PC-9 (cell line): ENCODE measurements around the gene RFX2. TPM values are rescaled to one million over a fixed set of nuclear protein-coding genes. Genes with fewer than 3 reads are reported as not detected.
A peak's percentile ranks its signal among the peaks of the same experiment; 100 is the strongest.

Source experiments
- BruUV-seq: library from RNA; stranded (reverse); fragments of 400-500 nt; replicated peaks from 2 replicates; lab custom pipeline; 2021; lab: Mats Ljungman, UMichigan
- CTCF ChIA-PET: fragments of 300-600 bp; sonication (Branson Sonifier 250); formaldehyde crosslinking; loops from one replicate; lab custom pipeline; 2022; ENCODE audit warnings: antibody characterized with exemption; lab: Charles Lee
- POLR2A ChIA-PET: fragments of 300-600 bp; sonication (Branson Sonifier 250); formaldehyde crosslinking; loops from one replicate; lab custom pipeline; 2022; ENCODE audit warnings: antibody characterized with exemption; ENCODE audit not compliant: unreplicated experiment; lab: Charles Lee
- DNase-seq, 2 experiments: peaks; one replicate each; pipeline versions ENCODE4 v3.0.0 to v3.0.0-alpha.2; 2015 to 2022; ENCODE audit warnings: mixed read lengths in 1 of 2
- H2AFZ ChIP-seq: fragments of 200-600 bp; sonication (generic); 2 replicates; pipeline ENCODE4 v1.8.1; 2017; ENCODE audit warnings: antibody characterized with exemption
- H3F3A ChIP-seq: fragments of 200-600 bp; sonication (generic); 2 replicates; pipeline ENCODE4 v1.8.1; 2017; ENCODE audit warnings: antibody characterized with exemption, mild to moderate bottlenecking, low read depth; ENCODE audit not compliant: insufficient read depth
- H3K27ac ChIP-seq: fragments of 200-600 bp; sonication (generic); 2 replicates; pipeline ENCODE4 v1.6.1; 2016; ENCODE audit warnings: mixed run types
- H3K27me3 ChIP-seq: fragments of 200-600 bp; sonication (generic); 2 replicates; pipeline ENCODE4 v1.6.1; 2016; ENCODE audit warnings: low read depth, mixed run types; ENCODE audit not compliant: insufficient read depth
- H3K36me3 ChIP-seq: fragments of 200-600 bp; sonication (generic); 2 replicates; pipeline ENCODE4 v1.6.1; 2016; ENCODE audit warnings: low read depth, mixed run types
- H3K4me1 ChIP-seq: fragments of 200-600 bp; sonication (generic); replicated peaks from 2 replicates; pipeline ENCODE4 v1.6.1; 2016; ENCODE audit warnings: mixed run types; ENCODE audit not compliant: insufficient read depth
- H3K4me2 ChIP-seq: fragments of 200-600 bp; sonication (generic); 2 replicates; pipeline ENCODE4 v1.6.1; 2017; ENCODE audit warnings: mixed run types
- H3K4me3 ChIP-seq: fragments of 200-600 bp; sonication (generic); 2 replicates; pipeline ENCODE4 v1.6.1; 2016; ENCODE audit warnings: mixed run types
- H3K79me2 ChIP-seq: fragments of 200-600 bp; sonication (generic); 2 replicates; pipeline ENCODE4 v1.6.1; 2017; ENCODE audit warnings: low read depth, mixed run types
- H3K9me2 ChIP-seq: fragments of 200-600 bp; sonication (generic); 2 replicates; pipeline ENCODE4 v1.8.1; 2017; ENCODE audit warnings: mild to moderate bottlenecking; ENCODE audit not compliant: insufficient read depth
- H3K9me3 ChIP-seq: fragments of 200-600 bp; sonication (generic); 2 replicates; pipeline ENCODE4 v1.8.1; 2016; ENCODE audit warnings: low read depth; ENCODE audit not compliant: insufficient read depth
- H4K20me1 ChIP-seq: fragments of 200-600 bp; sonication (generic); 2 replicates; pipeline ENCODE4 v1.8.1; 2017; ENCODE audit not compliant: insufficient read depth
- EZH2 ChIP-seq: fragments of 200-600 bp; sonication (generic); IDR thresholded peaks from 2 replicates; pipeline ENCODE4 v1.8.0; 2017; ENCODE audit warnings: antibody characterized with exemption, low read depth
- intact Hi-C: fragments of 100-400 bp; cut with micrococcal nuclease; formaldehyde crosslinking; loops from one replicate; pipeline ENCODE4 v1.10.0; 2022; ENCODE audit not compliant: unreplicated experiment
- total RNA-seq: library from RNA; stranded (reverse); gene quantifications from 2 replicates; pipeline ENCODE4 v1.2.3, GENCODE V29; 2021
- TF ChIP-seq, protein P1 (sequence below): fragments of 200-600 bp; sonication (generic); conservative IDR thresholded peaks from 2 replicates; pipeline ENCODE4 v1.6.1; 2017; ENCODE audit warnings: mixed run types, antibody characterized with exemption, mild to moderate bottlenecking, moderate library complexity

RFX2 gene
- total RNA-seq, 1 experiment from 2014 or later = 11.6 TPM

DNA sequence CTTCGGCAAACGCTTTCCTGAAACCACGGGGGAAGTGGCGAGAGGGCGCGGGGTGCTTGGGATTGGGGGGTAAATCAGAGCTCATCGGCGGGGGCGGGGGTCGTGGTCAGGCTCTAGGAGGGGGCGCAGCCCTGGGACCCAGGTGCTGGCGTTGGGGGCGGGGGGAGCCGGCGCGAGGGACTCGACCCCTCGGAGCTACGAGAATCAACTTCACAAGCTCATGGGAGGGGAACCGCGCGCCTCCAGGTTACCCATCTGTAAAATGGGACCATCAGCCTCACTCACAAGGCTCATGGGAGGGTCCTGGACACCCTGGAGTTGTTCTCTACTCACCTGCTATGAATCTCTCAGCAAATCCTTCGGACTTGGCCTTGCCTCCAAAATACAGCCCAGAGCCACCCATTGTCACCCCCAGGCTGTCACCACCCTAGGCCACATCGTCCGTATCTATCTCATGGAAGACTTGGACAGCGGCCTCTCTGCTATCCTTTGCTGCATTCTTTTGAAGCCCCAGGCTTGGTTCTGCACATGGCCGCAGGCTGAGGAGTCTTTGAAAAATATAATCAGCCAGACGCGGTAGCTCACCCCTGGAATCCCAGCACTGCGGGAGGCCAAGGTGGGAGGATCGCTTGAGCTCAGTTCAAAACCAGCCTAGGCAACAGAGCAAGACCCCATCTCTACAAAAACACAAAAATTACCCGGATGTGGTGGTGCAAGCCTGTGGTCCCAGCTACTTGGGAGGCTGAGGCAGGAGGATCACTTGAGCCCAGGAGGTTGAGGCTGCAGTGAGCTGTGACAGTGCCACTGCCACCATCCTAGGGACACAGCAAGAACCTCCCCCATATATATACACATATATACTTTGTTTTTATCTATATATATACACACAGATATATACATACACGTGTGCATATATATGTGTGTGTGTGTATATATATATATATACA, 131.4 kb downstream of the RFX2 start:
- Histone ChIP-seq H3F3A (no peaks in the 10 kb centered on the region; the same call in 1 of the 2 replicates), H2AFZ (peak overlapping the region; percentile 87), H3K4me3 (peak overlapping the region; percentile 87), H3K9me2 (no peaks in the 10 kb centered on the region), H3K4me1 (peaks cover 16% of the 10 kb centered on the region), H3K27ac (peak overlapping the region; percentile 46; the same call in 1 of the 2 replicates), H3K9me3 (no peaks in the 10 kb centered on the region), H3K4me2 (peak overlapping the region; percentile 82), H3K36me3 (no peaks in the 10 kb centered on the region), H3K27me3 (no peaks in the 10 kb centered on the region), H4K20me1 (peaks cover 14% of the 10 kb centered on the region), H3K79me2 (peaks cover 48% of the 10 kb centered on the region)
- DNase-seq = no peak
- TSS peak; percentile 76 for BruUV-seq
- no peak for TF ChIP-seq EZH2
- TF ChIP-seq, protein P1, sequence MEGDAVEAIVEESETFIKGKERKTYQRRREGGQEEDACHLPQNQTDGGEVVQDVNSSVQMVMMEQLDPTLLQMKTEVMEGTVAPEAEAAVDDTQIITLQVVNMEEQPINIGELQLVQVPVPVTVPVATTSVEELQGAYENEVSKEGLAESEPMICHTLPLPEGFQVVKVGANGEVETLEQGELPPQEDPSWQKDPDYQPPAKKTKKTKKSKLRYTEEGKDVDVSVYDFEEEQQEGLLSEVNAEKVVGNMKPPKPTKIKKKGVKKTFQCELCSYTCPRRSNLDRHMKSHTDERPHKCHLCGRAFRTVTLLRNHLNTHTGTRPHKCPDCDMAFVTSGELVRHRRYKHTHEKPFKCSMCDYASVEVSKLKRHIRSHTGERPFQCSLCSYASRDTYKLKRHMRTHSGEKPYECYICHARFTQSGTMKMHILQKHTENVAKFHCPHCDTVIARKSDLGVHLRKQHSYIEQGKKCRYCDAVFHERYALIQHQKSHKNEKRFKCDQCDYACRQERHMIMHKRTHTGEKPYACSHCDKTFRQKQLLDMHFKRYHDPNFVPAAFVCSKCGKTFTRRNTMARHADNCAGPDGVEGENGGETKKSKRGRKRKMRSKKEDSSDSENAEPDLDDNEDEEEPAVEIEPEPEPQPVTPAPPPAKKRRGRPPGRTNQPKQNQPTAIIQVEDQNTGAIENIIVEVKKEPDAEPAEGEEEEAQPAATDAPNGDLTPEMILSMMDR = no peak
- intact Hi-C loops = no loop called here
- ChIA-PET CTCF (no interaction called here), POLR2A (interaction anchor here (0.5 to 0.6 kb wide), 3 partner anchors 75 to 552 kb away, joined by 3 to 7 read pairs (median 3); partner anchors contain the start of gene TNFSF9)

GRCh38 chr19:5977785-5978605, 132.3 kb downstream of the RFX2 start, which contains the start of gene RANBP3:
RANBP3 (minus strand) TSS chr19:5978140; CDS start chr19:5978082, 58 bp downstream.
- no peaks in the 10 kb centered on the region; the same call in 1 of the 2 replicates for H3F3A ChIP-seq
- H2AFZ ChIP-seq = peak within 1 kb of the TSS; percentile 87
- peak within 1 kb of the TSS; percentile 59 for H3K27ac ChIP-seq
- no TSS peak for BruUV-seq
- intact Hi-C loops = no loop called here
- H3K36me3 ChIP-seq = no peaks in the 10 kb centered on the region
- peaks cover 57% of the 10 kb centered on the region for H3K79me2 ChIP-seq
- POLR2A ChIA-PET = interaction anchor here (0.5 to 0.6 kb wide), 2 partner anchors 79 to 553 kb away, joined by 3 to 7 read pairs; partner anchors contain the start of gene TNFSF9
- H3K9me2 ChIP-seq = no peaks in the 10 kb centered on the region
- H3K27me3 ChIP-seq = no peaks in the 10 kb centered on the region
- peak within 1 kb of the TSS; percentile 87 for H3K4me3 ChIP-seq
- no peak for TF ChIP-seq EZH2
- TF ChIP-seq, protein P1 = no peak
- peaks cover 18% of the 10 kb centered on the region for H4K20me1 ChIP-seq
- peaks cover 16% of the 10 kb centered on the region for H3K4me1 ChIP-seq
- H3K4me2 ChIP-seq = peak within 1 kb of the TSS; percentile 92
- no peaks in the 10 kb centered on the region for H3K9me3 ChIP-seq
- DNase-seq = peak; percentile 89 to 95
- CTCF ChIA-PET = no interaction called here

DNA sequence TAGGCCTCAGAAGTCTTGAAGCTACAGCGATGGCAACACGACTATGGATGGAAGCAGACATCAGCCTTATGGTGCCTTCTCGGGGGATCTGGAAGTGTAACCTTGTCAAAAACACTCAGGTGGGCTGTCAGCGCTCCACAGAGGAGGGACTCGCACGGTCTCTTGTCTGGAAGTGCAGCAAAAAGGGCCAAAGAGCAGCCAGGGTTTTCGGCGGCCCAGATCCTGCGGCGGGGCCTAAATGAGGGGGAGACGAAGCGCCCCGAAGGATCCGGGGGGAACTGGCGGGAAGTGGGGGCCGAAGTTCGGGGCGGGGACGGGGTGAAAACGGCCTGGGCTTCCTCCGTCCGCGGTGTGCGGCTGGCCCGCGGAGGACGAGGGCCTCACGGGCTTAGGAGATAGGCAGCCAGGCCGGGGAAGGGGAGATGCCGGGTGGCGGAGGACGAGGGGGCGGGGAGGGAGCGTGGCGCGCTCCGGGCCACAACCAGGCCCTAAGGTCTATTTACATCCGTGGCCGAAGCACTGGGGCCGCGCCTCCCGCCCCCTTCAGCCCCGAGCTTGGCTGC, 133.0 kb downstream of the RFX2 start:
- DNase-seq = no peak
- H3K4me1 ChIP-seq = peaks cover 16% of the 10 kb centered on the region
- no peaks in the 10 kb centered on the region for H3K9me3 ChIP-seq
- H3K9me2 ChIP-seq = no peaks in the 10 kb centered on the region
- no TSS peak for BruUV-seq
- ChIA-PET POLR2A (no interaction called here), CTCF (no interaction called here)
- H3K79me2 ChIP-seq = peaks cover 64% of the 10 kb centered on the region
- peaks cover 25% of the 10 kb centered on the region for H4K20me1 ChIP-seq
- TF ChIP-seq, protein P1 = no peak
- TF ChIP-seq EZH2 = no peak
- H3K4me2 ChIP-seq = peak overlapping the region; percentile 92
- peak overlapping the region; percentile 87 for H3K4me3 ChIP-seq
- H3F3A ChIP-seq = no peaks in the 10 kb centered on the region; the same call in 1 of the 2 replicates
- H3K27me3 ChIP-seq = no peaks in the 10 kb centered on the region
- intact Hi-C loops = no loop called here
- no peaks in the 10 kb centered on the region for H3K36me3 ChIP-seq
- peak overlapping the region; percentile 59 for H3K27ac ChIP-seq
- H2AFZ ChIP-seq = peak overlapping the region; percentile 75
